Mesendoderm (in vitro differentiated cells): ENCODE measurements around the gene RPS6KB1.

Experiments used
- DNase-seq: peaks from one replicate; pipeline ENCODE4 v3.0.0; 2013
- H2AK5ac ChIP-seq: 2 replicates; pipeline ENCODE4 v1.6.1; 2013; ENCODE audit warnings: low read length, inconsistent platforms
- H2BK120ac ChIP-seq: 2 replicates; pipeline ENCODE4 v1.6.1; 2013; ENCODE audit warnings: low read depth, mild to moderate bottlenecking, low read length, moderate library complexity, mixed read lengths
- H2BK15ac ChIP-seq: replicated peaks from 2 replicates; pipeline ENCODE4 v1.6.1; 2013; ENCODE audit warnings: low read depth, mild to moderate bottlenecking, moderate library complexity
- H2BK5ac ChIP-seq: 2 replicates; pipeline ENCODE4 v1.6.1; 2013; ENCODE audit warnings: low read length, inconsistent platforms
- H3K18ac ChIP-seq: 2 replicates; pipeline ENCODE4 v1.6.1; 2013; ENCODE audit warnings: mild to moderate bottlenecking, low read length, mixed read lengths
- H3K23ac ChIP-seq: one replicate; pipeline ENCODE4 v1.6.1; 2013; ENCODE audit warnings: low read length
- H3K27ac ChIP-seq: 2 replicates; pipeline ENCODE4 v1.5.1; 2013; ENCODE audit warnings: low read depth, mild to moderate bottlenecking, inconsistent platforms, low read length, moderate library complexity
- H3K27me3 ChIP-seq: 2 replicates; pipeline ENCODE4 v1.6.1; 2013; ENCODE audit warnings: low read length, control low read depth, mild to moderate bottlenecking, inconsistent platforms; ENCODE audit not compliant: insufficient read depth, poor library complexity
- H3K36me3 ChIP-seq: 2 replicates; pipeline ENCODE4 v1.6.1; 2013; ENCODE audit warnings: low read length, inconsistent platforms; ENCODE audit not compliant: control insufficient read depth, insufficient read depth
- H3K4ac ChIP-seq: one replicate; pipeline ENCODE4 v1.6.1; 2013; ENCODE audit warnings: low read depth, mild to moderate bottlenecking, low read length, moderate library complexity
- H3K4me1 ChIP-seq: 2 replicates; pipeline ENCODE4 v1.6.1; 2013; ENCODE audit warnings: low read depth, low read length, inconsistent platforms; ENCODE audit not compliant: control insufficient read depth
- H3K4me2 ChIP-seq: 2 replicates; pipeline ENCODE4 v1.6.1; 2013; ENCODE audit warnings: low read length
- H3K4me3 ChIP-seq: 2 replicates; pipeline ENCODE4 v1.5.1; 2013; ENCODE audit warnings: mild to moderate bottlenecking, low read length
- H3K56ac ChIP-seq: one replicate; pipeline ENCODE4 v1.6.1; 2013; ENCODE audit warnings: low read length
- H3K79me1 ChIP-seq: 2 replicates; pipeline ENCODE4 v1.6.1; 2013; ENCODE audit warnings: low read length, inconsistent platforms
- H3K79me2 ChIP-seq: 2 replicates; pipeline ENCODE4 v1.6.1; 2013; ENCODE audit warnings: mild to moderate bottlenecking, low read length; ENCODE audit not compliant: control insufficient read depth, insufficient read depth
- H3K9ac ChIP-seq: 2 replicates; pipeline ENCODE4 v1.6.1; 2013; ENCODE audit warnings: low read length, inconsistent platforms
- H4K5ac ChIP-seq: one replicate; pipeline ENCODE4 v1.6.1; 2013; ENCODE audit warnings: low read length
- H4K8ac ChIP-seq: one replicate; pipeline ENCODE4 v1.6.1; 2013; ENCODE audit warnings: low read depth, mild to moderate bottlenecking, control low read depth, low read length, moderate library complexity
- WGBS: extraction: QIAGEN DNeasy Blood & Tissue Kit; methylation state at CpG from one replicate; pipeline ENCODE4 v1.1.7; 2013; ENCODE audit warnings: low lambda C conversion rate, missing lambda C conversion rate; ENCODE audit not compliant: insufficient coverage; ENCODE audit errors: extremely low coverage; 5-methylcytosine and 5-hydroxymethylcytosine counted together

The RPS6KB1 gene

GRCh38 chr17:59876107-59876506, 16.8 kb upstream of the RPS6KB1 start:
- no peak overlapping the region for H3K23ac ChIP-seq
- no peak overlapping the region for H3K4me3 ChIP-seq
- H2AK5ac ChIP-seq: no peak overlapping the region
- no peak overlapping the region for H3K4ac ChIP-seq
- H3K79me2 ChIP-seq: no peaks in the 10 kb centered on the region
- H3K9ac ChIP-seq: no peak overlapping the region
- DNase-seq: no peak
- H3K4me2 ChIP-seq: no peak overlapping the region
- no peak overlapping the region for H3K18ac ChIP-seq
- H2BK15ac ChIP-seq: no peak overlapping the region
- no peaks in the 10 kb centered on the region for H3K4me1 ChIP-seq
- no peak overlapping the region for H2BK5ac ChIP-seq
- no CpG with 5 or more reads among the region's 3 CpGs for WGBS
- H3K79me1 ChIP-seq: no peaks in the 10 kb centered on the region
- no peaks in the 10 kb centered on the region for H3K27me3 ChIP-seq
- no peak overlapping the region for H4K5ac ChIP-seq
- no peak overlapping the region for H3K56ac ChIP-seq
- H2BK120ac ChIP-seq: no peak overlapping the region
- H3K27ac ChIP-seq: no peak overlapping the region
- H4K8ac ChIP-seq: no peak overlapping the region
- no peaks in the 10 kb centered on the region for H3K36me3 ChIP-seq

- Histone ChIP-seq H3K79me1 (no peaks in the 10 kb centered on the region), H3K4me3 (no peak overlapping the region), H3K4me1 (no peaks in the 10 kb centered on the region), H3K4ac (no peak overlapping the region), H2BK120ac (no peak overlapping the region), H3K18ac (no peak overlapping the region), H4K5ac (no peak overlapping the region), H3K79me2 (no peaks in the 10 kb centered on the region), H3K27me3 (no peaks in the 10 kb centered on the region), H3K4me2 (no peak overlapping the region), H3K27ac (no peak overlapping the region), H2BK15ac (no peak overlapping the region), H3K56ac (no peak overlapping the region), H2AK5ac (no peak overlapping the region), H2BK5ac (no peak overlapping the region), H3K23ac (no peak overlapping the region), H4K8ac (no peak overlapping the region), H3K36me3 (no peaks in the 10 kb centered on the region), H3K9ac (no peak overlapping the region)
- no peak for DNase-seq
- WGBS: no CpG with 5 or more reads among the region's 5 CpGs
Measured at GRCh38 chr17:59877965-59878364, 15.0 kb upstream of the RPS6KB1 start.

GRCh38 chr17:59878624-59879023, 14.3 kb upstream of the RPS6KB1 start:
- Histone ChIP-seq H2AK5ac (no peak overlapping the region), H3K56ac (no peak overlapping the region), H3K79me2 (no peaks in the 10 kb centered on the region), H3K36me3 (no peaks in the 10 kb centered on the region), H4K8ac (no peak overlapping the region), H2BK120ac (no peak overlapping the region), H3K18ac (no peak overlapping the region), H3K27ac (no peak overlapping the region), H3K9ac (no peak overlapping the region), H3K79me1 (no peaks in the 10 kb centered on the region), H3K4me3 (no peak overlapping the region), H3K4me2 (no peak overlapping the region), H4K5ac (no peak overlapping the region), H2BK15ac (no peak overlapping the region), H3K23ac (no peak overlapping the region), H3K27me3 (no peaks in the 10 kb centered on the region), H3K4me1 (no peaks in the 10 kb centered on the region), H2BK5ac (no peak overlapping the region), H3K4ac (no peak overlapping the region)
- DNase-seq: no peak
- no CpG with 5 or more reads among the region's 3 CpGs for WGBS

GRCh38 chr17:59884861-59885260, 8.1 kb upstream of the RPS6KB1 start:
- Histone ChIP-seq H4K8ac (no peak overlapping the region), H3K4me3 (no peak overlapping the region), H3K79me2 (no peaks in the 10 kb centered on the region), H2BK120ac (no peak overlapping the region), H3K27me3 (no peaks in the 10 kb centered on the region), H2AK5ac (no peak overlapping the region), H3K4me2 (no peak overlapping the region), H2BK5ac (no peak overlapping the region), H3K18ac (no peak overlapping the region), H3K23ac (no peak overlapping the region), H4K5ac (no peak overlapping the region), H3K79me1 (no peaks in the 10 kb centered on the region), H3K56ac (no peak overlapping the region), H3K9ac (no peak overlapping the region), H3K4ac (no peak overlapping the region), H3K27ac (no peak overlapping the region), H2BK15ac (no peak overlapping the region), H3K4me1 (no peaks in the 10 kb centered on the region), H3K36me3 (peaks cover 4% of the 10 kb centered on the region)
- DNase-seq: no peak
- no CpG with 5 or more reads among the region's 9 CpGs for WGBS

- H3K4me2 ChIP-seq: no peak overlapping the region
- no peak overlapping the region for H4K5ac ChIP-seq
- H3K56ac ChIP-seq: no peak overlapping the region
- H3K4me3 ChIP-seq: no peak overlapping the region
- WGBS: no CpG with 5 or more reads among the region's 8 CpGs
- no peak overlapping the region for H2BK5ac ChIP-seq
- no peaks in the 10 kb centered on the region for H3K4me1 ChIP-seq
- no peak overlapping the region for H3K23ac ChIP-seq
- H4K8ac ChIP-seq: no peak overlapping the region
- H3K79me2 ChIP-seq: no peaks in the 10 kb centered on the region
- H2BK120ac ChIP-seq: no peak overlapping the region
- H3K18ac ChIP-seq: no peak overlapping the region
- H3K27me3 ChIP-seq: no peaks in the 10 kb centered on the region
- H3K4ac ChIP-seq: no peak overlapping the region
- peaks cover 6% of the 10 kb centered on the region for H3K36me3 ChIP-seq
- DNase-seq: no peak
- H2BK15ac ChIP-seq: no peak overlapping the region
- no peak overlapping the region for H3K9ac ChIP-seq
- no peaks in the 10 kb centered on the region for H3K79me1 ChIP-seq
- no peak overlapping the region for H3K27ac ChIP-seq
- no peak overlapping the region for H2AK5ac ChIP-seq
Measured at GRCh38 chr17:59888145-59888750, 4.7 kb upstream of the RPS6KB1 start.

- Histone ChIP-seq H2BK5ac (no peak overlapping the region), H3K27me3 (no peaks in the 10 kb centered on the region), H3K4me3 (no peak overlapping the region), H3K9ac (no peak overlapping the region), H3K27ac (no peak overlapping the region), H3K4me2 (no peak overlapping the region), H3K4ac (no peak overlapping the region), H2BK120ac (no peak overlapping the region), H3K56ac (no peak overlapping the region), H3K36me3 (peaks cover 3% of the 10 kb centered on the region), H2AK5ac (no peak overlapping the region), H3K79me2 (peaks cover 12% of the 10 kb centered on the region), H3K79me1 (peaks cover 2% of the 10 kb centered on the region), H2BK15ac (no peak overlapping the region), H4K8ac (no peak overlapping the region), H3K23ac (no peak overlapping the region), H4K5ac (no peak overlapping the region), H3K4me1 (no peaks in the 10 kb centered on the region), H3K18ac (no peak overlapping the region)
- WGBS: no CpG with 5 or more reads among the region's 2 CpGs
- DNase-seq: no peak
Measured at GRCh38 chr17:59890720-59891119, 2.2 kb upstream of the RPS6KB1 start.
